ENCODE results near the gene AQR. TPM values are rescaled to one million over a fixed set of nuclear protein-coding genes. Genes with fewer than 3 reads are reported as not detected.
"Not testable (repeated sequence)": the region's sequence is repeated elsewhere in the genome, so short reads cannot be mapped to it uniquely, and the experiment has no call there.

Gene AQR
- total RNA-seq, 4 donors from 2014 or later, result 6.3 to 13.1 (median 10.3) TPM

DNA sequence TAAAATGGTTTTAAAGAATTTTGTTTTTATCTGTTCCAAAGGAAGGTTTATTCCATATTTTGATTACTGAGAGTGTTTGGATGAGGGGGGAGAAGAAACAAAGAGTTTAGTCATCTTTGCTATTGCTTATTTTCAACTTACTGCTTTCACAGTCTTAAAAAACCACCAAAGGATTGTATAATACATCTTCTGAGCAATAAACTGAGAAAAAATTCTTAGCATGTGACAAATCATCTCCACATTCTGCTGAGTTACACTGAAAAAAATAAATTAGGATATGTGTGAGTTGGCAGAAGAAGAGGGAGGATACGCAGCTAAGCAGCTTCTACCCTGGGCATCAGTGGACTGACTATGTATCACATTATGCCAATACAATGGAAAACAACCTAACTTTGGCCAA, 151.0 kb downstream of the AQR start:
- H3K27ac ChIP-seq, result no peak overlapping the region
- DNase-seq, result no peak
- H3K4me1 ChIP-seq, result no peaks in the 10 kb centered on the region
- in situ Hi-C loops (cut with MboI; ENCODE audit: low sequenced_read_pairs in 4 of 4) (no loop called here), intact Hi-C loops (cut with DNase I; ENCODE audit: low total_unique reads) (no loop called here)
- ATAC-seq, result no peak
- TF ChIP-seq, protein P1, sequence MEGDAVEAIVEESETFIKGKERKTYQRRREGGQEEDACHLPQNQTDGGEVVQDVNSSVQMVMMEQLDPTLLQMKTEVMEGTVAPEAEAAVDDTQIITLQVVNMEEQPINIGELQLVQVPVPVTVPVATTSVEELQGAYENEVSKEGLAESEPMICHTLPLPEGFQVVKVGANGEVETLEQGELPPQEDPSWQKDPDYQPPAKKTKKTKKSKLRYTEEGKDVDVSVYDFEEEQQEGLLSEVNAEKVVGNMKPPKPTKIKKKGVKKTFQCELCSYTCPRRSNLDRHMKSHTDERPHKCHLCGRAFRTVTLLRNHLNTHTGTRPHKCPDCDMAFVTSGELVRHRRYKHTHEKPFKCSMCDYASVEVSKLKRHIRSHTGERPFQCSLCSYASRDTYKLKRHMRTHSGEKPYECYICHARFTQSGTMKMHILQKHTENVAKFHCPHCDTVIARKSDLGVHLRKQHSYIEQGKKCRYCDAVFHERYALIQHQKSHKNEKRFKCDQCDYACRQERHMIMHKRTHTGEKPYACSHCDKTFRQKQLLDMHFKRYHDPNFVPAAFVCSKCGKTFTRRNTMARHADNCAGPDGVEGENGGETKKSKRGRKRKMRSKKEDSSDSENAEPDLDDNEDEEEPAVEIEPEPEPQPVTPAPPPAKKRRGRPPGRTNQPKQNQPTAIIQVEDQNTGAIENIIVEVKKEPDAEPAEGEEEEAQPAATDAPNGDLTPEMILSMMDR (IDR thresholded peaks at IDR 0.05 in 4 of 5, conservative IDR thresholded peaks at IDR 0.05 in 1 of 5), result no peak
- no peak for TF ChIP-seq POLR2A (IDR thresholded peaks at IDR 0.05)
- no peaks in the 10 kb centered on the region for H3K36me3 ChIP-seq
- H3K27me3 ChIP-seq, result peaks cover 0 to 2% (median 0%) of the 10 kb centered on the region in 3 donors
- no peak overlapping the region for H3K4me3 ChIP-seq
- no peaks in the 10 kb centered on the region for H3K9me3 ChIP-seq

DNA sequence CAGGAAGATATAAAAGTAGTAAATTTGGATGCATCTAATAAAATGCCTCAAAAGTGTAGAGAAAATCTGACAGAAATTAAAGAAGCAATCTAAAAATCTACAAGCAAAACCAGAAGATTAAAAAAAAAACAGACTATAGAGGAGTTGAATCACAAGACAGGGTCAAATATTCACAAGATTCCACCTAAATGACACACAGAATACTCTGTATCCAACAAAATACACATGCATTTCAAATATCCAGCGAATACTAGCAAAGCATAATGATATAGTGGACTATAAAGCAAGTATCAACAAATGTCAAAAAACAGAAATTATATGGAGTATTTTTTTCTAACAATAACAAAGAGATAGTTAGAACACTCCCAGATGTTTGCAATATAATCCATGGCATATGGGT, 153.7 kb downstream of the AQR start:
- H3K27ac ChIP-seq, result no peak overlapping the region
- H3K27me3 ChIP-seq, result peaks cover 0 to 2% (median 0%) of the 10 kb centered on the region in 3 donors
- no peak for DNase-seq
- no peaks in the 10 kb centered on the region for H3K36me3 ChIP-seq
- no peaks in the 10 kb centered on the region for H3K4me1 ChIP-seq
- ATAC-seq, result no peak
- no peaks in the 10 kb centered on the region for H3K9me3 ChIP-seq
- TF ChIP-seq, protein P1 (IDR thresholded peaks at IDR 0.05 in 4 of 5, conservative IDR thresholded peaks at IDR 0.05 in 1 of 5), result no peak
- no peak for TF ChIP-seq POLR2A (IDR thresholded peaks at IDR 0.05)
- intact Hi-C loops (cut with DNase I; ENCODE audit: low total_unique reads) (no loop called here), in situ Hi-C loops (cut with MboI; ENCODE audit: low sequenced_read_pairs in 4 of 4) (no loop called here)
- H3K4me3 ChIP-seq, result no peak overlapping the region

DNA sequence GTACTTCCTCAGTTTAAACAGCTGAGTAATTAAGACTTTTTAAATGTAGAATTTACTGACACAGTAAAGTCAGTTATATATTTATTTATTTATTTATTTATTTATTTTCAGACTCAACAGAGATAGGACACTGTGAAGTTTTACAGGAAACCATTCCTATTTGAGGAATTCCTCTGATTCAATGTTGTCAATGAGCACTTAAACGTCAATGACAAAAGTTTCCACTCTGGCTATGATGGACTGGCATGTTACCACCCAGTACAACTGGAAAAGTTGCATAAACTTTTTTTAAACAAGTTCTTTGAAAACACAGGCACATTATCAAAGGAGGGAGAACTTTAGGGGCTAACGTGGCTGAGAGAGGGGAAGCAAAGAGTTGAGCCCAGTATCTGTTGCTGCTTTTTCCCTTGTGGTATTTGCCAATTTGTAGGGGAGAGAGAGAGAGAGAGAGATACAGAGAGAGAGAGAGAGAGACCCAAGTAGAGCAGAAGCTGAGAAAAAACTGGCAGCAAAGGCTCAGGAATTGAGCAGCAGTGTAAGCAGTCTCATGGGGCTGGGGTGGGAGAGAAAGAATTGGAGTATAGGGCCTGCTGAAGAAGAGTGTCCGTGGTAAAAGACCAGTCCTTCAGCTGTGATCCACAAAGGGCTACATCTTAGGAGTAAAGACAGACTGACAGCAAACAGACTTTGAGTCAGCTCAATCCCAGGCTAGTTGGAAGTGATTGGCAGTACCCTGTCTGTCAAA, 155.9 kb downstream of the AQR start:
- DNase-seq (no peak), ATAC-seq (no peak)
- Histone ChIP-seq H3K36me3 (no peaks in the 10 kb centered on the region), H3K27ac (no peak overlapping the region), H3K9me3 (no peaks in the 10 kb centered on the region), H3K4me1 (peaks cover 0 to 8% of the 10 kb centered on the region in 2 donors), H3K4me3 (no peak overlapping the region), H3K27me3 (peaks cover 0 to 2% (median 0%) of the 10 kb centered on the region in 3 donors)
- in situ Hi-C loops (cut with MboI; ENCODE audit: low sequenced_read_pairs in 4 of 4), result no loop called here
- TF ChIP-seq POLR2A (IDR thresholded peaks at IDR 0.05), result no peak
- TF ChIP-seq, protein P1 (IDR thresholded peaks at IDR 0.05 in 4 of 5, conservative IDR thresholded peaks at IDR 0.05 in 1 of 5), result no peak
- intact Hi-C loops (cut with DNase I; ENCODE audit: low total_unique reads), result loop anchor here (5.0 kb wide), 1 partner anchor 96 kb away; no protein-coding TSS in a partner anchor

DNA sequence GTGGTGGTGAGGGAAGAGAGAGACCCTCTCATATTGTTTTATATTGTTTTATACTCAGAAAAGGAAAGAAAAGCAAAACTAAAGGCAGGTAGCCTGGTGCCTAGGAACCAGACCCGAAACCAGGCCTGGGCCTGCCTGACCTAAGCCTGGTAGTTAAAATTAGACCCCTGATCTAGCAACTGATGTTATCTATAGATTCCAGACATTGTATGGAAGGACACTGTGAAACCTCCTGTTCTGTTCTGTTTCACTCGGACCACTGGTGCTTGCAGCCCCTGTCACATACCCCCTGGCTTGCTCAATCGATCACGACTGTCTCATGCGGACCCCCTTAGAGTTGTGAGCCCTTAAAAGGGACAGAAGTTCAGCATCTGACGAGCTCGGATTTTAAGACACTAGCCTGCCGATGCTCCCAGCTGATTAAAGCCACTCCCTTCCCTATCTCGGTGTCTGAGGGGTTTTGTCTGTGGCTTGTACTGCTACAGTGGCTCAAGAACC, 156.6 kb downstream of the AQR start:
- H3K4me3 ChIP-seq; H3K9me3 ChIP-seq; H3K4me1 ChIP-seq; H3K27me3 ChIP-seq; H3K36me3 ChIP-seq; ATAC-seq; in situ Hi-C loops (cut with MboI; ENCODE audit: low sequenced_read_pairs in 4 of 4); DNase-seq; H3K27ac ChIP-seq: not testable (repeated sequence)
- intact Hi-C loops (cut with DNase I; ENCODE audit: low total_unique reads), result loop anchor here (5.0 kb wide), 1 partner anchor 96 kb away; no protein-coding TSS in a partner anchor

DNA sequence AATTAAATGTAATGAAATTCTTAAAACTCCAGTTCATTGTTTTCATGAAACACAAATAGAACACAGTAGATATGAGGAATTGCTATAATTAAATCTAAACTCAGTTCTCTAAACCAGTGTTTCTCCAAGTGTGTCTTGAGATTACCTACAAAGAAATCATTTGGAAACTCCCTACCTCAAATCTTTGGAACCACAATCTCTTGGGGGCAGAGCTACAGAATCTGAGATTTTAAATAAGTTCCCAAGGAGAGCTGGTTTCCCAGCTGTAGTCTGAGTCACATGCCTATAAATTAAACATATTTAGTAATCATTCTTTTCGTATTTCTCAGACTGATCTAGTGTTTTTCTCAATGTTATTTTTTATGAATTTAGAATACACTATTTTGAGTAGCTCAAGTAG, 157.2 kb downstream of the AQR start:
- in situ Hi-C loops (cut with MboI; ENCODE audit: low sequenced_read_pairs in 4 of 4) (no loop called here), intact Hi-C loops (cut with DNase I; ENCODE audit: low total_unique reads) (loop anchor here (5.0 kb wide), 1 partner anchor 95 kb away; no protein-coding TSS in a partner anchor)
- H3K4me3 ChIP-seq, result no peak overlapping the region
- H3K27me3 ChIP-seq, result peaks cover 0 to 2% (median 0%) of the 10 kb centered on the region in 3 donors
- no peak overlapping the region for H3K27ac ChIP-seq
- peaks cover 0 to 8% of the 10 kb centered on the region in 2 donors for H3K4me1 ChIP-seq
- no peak for ATAC-seq
- H3K36me3 ChIP-seq, result no peaks in the 10 kb centered on the region
- TF ChIP-seq, protein P1 (IDR thresholded peaks at IDR 0.05 in 4 of 5, conservative IDR thresholded peaks at IDR 0.05 in 1 of 5), result no peak
- TF ChIP-seq POLR2A (IDR thresholded peaks at IDR 0.05), result no peak
- no peaks in the 10 kb centered on the region for H3K9me3 ChIP-seq
- no peak for DNase-seq
